H9 (cell line): ENCODE measurements around the gene CAPN9. TPM values are rescaled to one million over a fixed set of nuclear protein-coding genes. Genes with fewer than 3 reads are reported as not detected.

Experiments used
- DNase-seq: peaks from one replicate; pipeline ENCODE4 v3.0.0-alpha.2; 2017
- H2AFZ ChIP-seq: one replicate; pipeline ENCODE4 v1.6.1; 2013; ENCODE audit warnings: mild to moderate bottlenecking, low read length, control low read depth, moderate library complexity
- H2AK5ac ChIP-seq: 2 replicates; pipeline ENCODE4 v1.6.1; 2013; ENCODE audit warnings: low read length, control low read depth, mixed read lengths; ENCODE audit not compliant: insufficient read length
- H2BK120ac ChIP-seq: one replicate; pipeline ENCODE4 v1.6.1; 2013; ENCODE audit warnings: low read depth, mild to moderate bottlenecking, low read length, control low read depth, inconsistent platforms; ENCODE audit not compliant: poor library complexity, severe bottlenecking
- H2BK12ac ChIP-seq: 2 replicates; pipeline ENCODE4 v1.6.1; 2013; ENCODE audit warnings: low read length, control low read depth, mixed read lengths, low read depth; ENCODE audit not compliant: insufficient read length
- H2BK15ac ChIP-seq: 2 replicates; pipeline ENCODE4 v1.6.1; 2013; ENCODE audit warnings: low read depth, low read length, control low read depth
- H2BK20ac ChIP-seq: one replicate; pipeline ENCODE4 v1.6.1; 2013; ENCODE audit warnings: low read depth, mild to moderate bottlenecking, low read length, control low read depth, inconsistent platforms; ENCODE audit not compliant: poor library complexity, severe bottlenecking
- H2BK5ac ChIP-seq: 2 replicates; pipeline ENCODE4 v1.6.1; 2013; ENCODE audit warnings: low read length, control low read depth, mixed read lengths; ENCODE audit not compliant: insufficient read length
- H3K14ac ChIP-seq: 2 replicates; pipeline ENCODE4 v1.6.1; 2013; ENCODE audit warnings: low read length, control low read depth; ENCODE audit not compliant: insufficient read depth
- H3K18ac ChIP-seq: 2 replicates; pipeline ENCODE4 v1.6.1; 2013; ENCODE audit warnings: low read depth, mild to moderate bottlenecking, mixed read lengths, low read length, control low read depth; ENCODE audit not compliant: insufficient read length
- H3K23ac ChIP-seq: 2 replicates; pipeline ENCODE4 v1.6.1; 2013; ENCODE audit warnings: low read length, control low read depth, mixed read lengths, low read depth; ENCODE audit not compliant: insufficient read length
- H3K23me2 ChIP-seq: 2 replicates; pipeline ENCODE4 v1.6.1; 2013; ENCODE audit warnings: low read depth, mild to moderate bottlenecking, mixed read lengths, low read length, control low read depth; ENCODE audit not compliant: insufficient read length, poor library complexity, severe bottlenecking
- H3K27ac ChIP-seq: 2 replicates; pipeline ENCODE4 v1.5.1; 2013; ENCODE audit warnings: low read length, control low read depth, mixed read lengths, low read depth; ENCODE audit not compliant: insufficient read length
- H3K27me3 ChIP-seq: 2 replicates; pipeline ENCODE4 v1.6.1; 2013; ENCODE audit warnings: low read length, control low read depth, inconsistent platforms; ENCODE audit not compliant: insufficient read depth
- H3K4ac ChIP-seq: 2 replicates; pipeline ENCODE4 v1.6.1; 2013; ENCODE audit warnings: low read depth, mild to moderate bottlenecking, control low read depth, inconsistent platforms, low read length, moderate library complexity
- H3K4me1 ChIP-seq: 2 replicates; pipeline ENCODE4 v1.6.1; 2013; ENCODE audit warnings: low read length, control low read depth, inconsistent platforms; ENCODE audit not compliant: insufficient read depth
- H3K4me2 ChIP-seq: 2 replicates; pipeline ENCODE4 v1.6.1; 2013; ENCODE audit warnings: low read length, control low read depth, mixed read lengths; ENCODE audit not compliant: insufficient read length, insufficient read depth
- H3K56ac ChIP-seq: 2 replicates; pipeline ENCODE4 v1.6.1; 2013; ENCODE audit warnings: low read depth, mild to moderate bottlenecking, mixed read lengths, low read length, control low read depth; ENCODE audit not compliant: insufficient read length
- H3K79me1 ChIP-seq: 2 replicates; pipeline ENCODE4 v1.6.1; 2013; ENCODE audit warnings: low read depth, mild to moderate bottlenecking, moderate library complexity, low read length, control low read depth, inconsistent platforms; ENCODE audit not compliant: insufficient read depth, poor library complexity, severe bottlenecking
- H3K79me2 ChIP-seq: 2 replicates; pipeline ENCODE4 v1.6.1; 2013; ENCODE audit warnings: low read length, control low read depth, inconsistent platforms; ENCODE audit not compliant: insufficient read depth
- H3K9ac ChIP-seq: 2 replicates; pipeline ENCODE4 v1.6.1; 2013; ENCODE audit warnings: low read length, control low read depth, mixed read lengths; ENCODE audit not compliant: insufficient read length; ENCODE audit errors: extremely low read depth
- H3K9me3 ChIP-seq: one replicate; pipeline ENCODE4 v1.6.1; 2013; ENCODE audit warnings: low read depth, low read length, inconsistent platforms; ENCODE audit not compliant: control insufficient read depth
- H3T11ph ChIP-seq: one replicate; pipeline ENCODE4 v1.6.1; 2013; ENCODE audit warnings: mild to moderate bottlenecking, low read length, control low read depth, inconsistent platforms
- H4K20me1 ChIP-seq: one replicate; pipeline ENCODE4 v1.6.1; 2013; ENCODE audit not compliant: control insufficient read depth, insufficient read length, insufficient read depth
- H4K5ac ChIP-seq: 2 replicates; pipeline ENCODE4 v1.6.1; 2013; ENCODE audit warnings: low read depth, mild to moderate bottlenecking, mixed read lengths, low read length, control low read depth; ENCODE audit not compliant: insufficient read length
- H4K8ac ChIP-seq: replicated peaks from 2 replicates; pipeline ENCODE4 v1.6.1; 2013; ENCODE audit warnings: low read length, control low read depth, mixed read lengths, low read depth; ENCODE audit not compliant: insufficient read length
- H4K91ac ChIP-seq: 2 replicates; pipeline ENCODE4 v1.6.1; 2013; ENCODE audit warnings: low read depth, mild to moderate bottlenecking, moderate library complexity, mixed read lengths, low read length, control low read depth; ENCODE audit not compliant: insufficient read length
- H3K27ac Mint-ChIP-seq, 3 experiments: 2 replicates in 2 of 3; 3 replicates in 1 of 3; pipeline ENCODE4 v1.8.0; 2020 to 2021; ENCODE audit warnings: mixed read lengths in 3 of 3, mild to moderate bottlenecking in 1 of 3, moderate library complexity in 1 of 3
- H3K27me3 Mint-ChIP-seq: 2 replicates; pipeline ENCODE4 v1.8.0; 2021; ENCODE audit warnings: low read depth, mild to moderate bottlenecking, moderate library complexity, mixed read lengths
- H3K36me3 Mint-ChIP-seq, 3 experiments: 2 replicates in 2 of 3; 3 replicates in 1 of 3; pipeline ENCODE4 v1.8.0; 2020 to 2021; ENCODE audit warnings: low read depth in 3 of 3, mixed read lengths in 3 of 3; ENCODE audit not compliant: insufficient read depth in 1 of 3
- H3K4me1 Mint-ChIP-seq, 2 experiments: 2 replicates each; pipeline ENCODE4 v1.8.0; 2020; ENCODE audit warnings: mixed read lengths in 2 of 2
- H3K4me3 Mint-ChIP-seq, 2 experiments: 2 replicates in 1 of 2; 3 replicates in 1 of 2; pipeline ENCODE4 v1.8.0; 2020 to 2021; ENCODE audit warnings: mild to moderate bottlenecking in 2 of 2, mixed read lengths in 2 of 2, moderate library complexity in 1 of 2
- H3K9me3 Mint-ChIP-seq, 2 experiments: 2 replicates in 1 of 2; 3 replicates in 1 of 2; pipeline ENCODE4 v1.8.0; 2020; ENCODE audit warnings: mild to moderate bottlenecking in 2 of 2, mixed read lengths in 2 of 2, moderate library complexity in 1 of 2
- WGBS: extraction: QIAGEN DNeasy Blood & Tissue Kit; methylation state at CpG from one replicate; pipeline ENCODE4 v1.1.7; 2013; ENCODE audit warnings: missing lambda C conversion rate, low lambda C conversion rate, mixed read lengths; ENCODE audit not compliant: insufficient read length; ENCODE audit errors: extremely low coverage; 5-methylcytosine and 5-hydroxymethylcytosine counted together
- total RNA-seq: library from RNA; stranded (reverse); gene quantifications from 2 replicates; pipeline ENCODE4 v1.2.1, GENCODE V29; 2021
- TF ChIP-seq, protein P1 (sequence below): fragments of 200-600 bp; sonication (generic); conservative IDR thresholded peaks from 3 replicates; pipeline ENCODE4 v1.8.0; 2021; ENCODE audit warnings: antibody characterized with exemption, mild to moderate bottlenecking

The CAPN9 gene
- total RNA-seq, 1 experiment from 2014 or later: 0.22 TPM

DNA sequence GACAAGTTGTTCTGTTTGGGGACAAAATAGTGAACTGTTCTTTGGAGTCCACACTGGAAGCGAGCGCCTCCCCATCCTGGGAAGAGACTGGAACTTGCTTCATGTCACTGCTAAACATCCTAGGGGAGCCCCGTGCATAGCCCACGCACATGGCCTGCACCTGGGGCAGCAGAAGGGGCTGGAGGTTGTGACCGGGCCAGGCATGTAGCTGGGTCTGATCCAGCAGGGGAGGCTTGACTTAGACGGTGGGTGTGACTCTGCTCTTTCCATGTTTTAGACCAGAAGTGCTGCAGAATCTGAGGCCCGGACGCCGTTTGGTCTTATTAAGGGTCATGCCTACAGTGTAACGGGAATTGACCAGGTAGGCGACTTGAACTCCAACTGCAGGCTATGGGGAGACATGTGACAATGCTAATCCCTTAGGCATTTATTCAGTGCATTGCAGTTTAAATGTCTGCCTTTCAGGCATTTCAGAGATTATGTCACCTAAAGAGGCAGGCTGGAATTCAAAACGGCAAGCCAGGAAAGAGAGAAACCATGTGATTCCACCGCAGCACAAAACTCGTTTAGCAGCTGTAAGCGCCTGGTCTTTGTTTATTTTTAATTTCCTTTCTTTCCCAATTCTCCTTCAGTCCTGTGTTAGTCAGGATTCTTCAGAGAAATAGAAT is 21.8 kb downstream of the CAPN9 start:
- Histone ChIP-seq H3K9me3 (no peaks in the 10 kb centered on the region), H2BK5ac (no peak overlapping the region), H2BK12ac (no peak overlapping the region), H2AK5ac (no peak overlapping the region), H3K56ac (no peak overlapping the region), H3K27me3 (no peaks in the 10 kb centered on the region), H3K14ac (no peak overlapping the region; the same call in 1 of the 2 replicates), H2AFZ (no peak overlapping the region), H3K23ac (no peak overlapping the region), H4K8ac (no peak overlapping the region), H3K4me2 (no peak overlapping the region), H4K91ac (no peak overlapping the region), H3K79me2 (no peaks in the 10 kb centered on the region), H3K23me2 (no peaks in the 10 kb centered on the region), H3T11ph (no peak overlapping the region), H3K4ac (no peak overlapping the region), H4K5ac (no peak overlapping the region), H3K4me1 (no peaks in the 10 kb centered on the region), H3K18ac (no peak overlapping the region), H3K27ac (no peak overlapping the region), H4K20me1 (no peaks in the 10 kb centered on the region), H2BK120ac (no peak overlapping the region), H3K79me1 (no peaks in the 10 kb centered on the region), H2BK20ac (no peak overlapping the region), H3K9ac (no peak overlapping the region), H2BK15ac (no peak overlapping the region)
- Mint-ChIP-seq H3K9me3 (peaks cover 5 to 6% of the 10 kb centered on the region in 2 experiments; a peak in 3 of 5 replicates), H3K27me3 (peaks cover 42% of the 10 kb centered on the region), H3K4me1 (peaks cover 4 to 13% of the 10 kb centered on the region in 2 experiments), H3K4me3 (no peak overlapping the region), H3K36me3 (no peaks in the 10 kb centered on the region), H3K27ac (no peak overlapping the region)
- no peak for DNase-seq
- no CpG with 5 or more reads among the region's 15 CpGs for WGBS
- TF ChIP-seq, protein P1, sequence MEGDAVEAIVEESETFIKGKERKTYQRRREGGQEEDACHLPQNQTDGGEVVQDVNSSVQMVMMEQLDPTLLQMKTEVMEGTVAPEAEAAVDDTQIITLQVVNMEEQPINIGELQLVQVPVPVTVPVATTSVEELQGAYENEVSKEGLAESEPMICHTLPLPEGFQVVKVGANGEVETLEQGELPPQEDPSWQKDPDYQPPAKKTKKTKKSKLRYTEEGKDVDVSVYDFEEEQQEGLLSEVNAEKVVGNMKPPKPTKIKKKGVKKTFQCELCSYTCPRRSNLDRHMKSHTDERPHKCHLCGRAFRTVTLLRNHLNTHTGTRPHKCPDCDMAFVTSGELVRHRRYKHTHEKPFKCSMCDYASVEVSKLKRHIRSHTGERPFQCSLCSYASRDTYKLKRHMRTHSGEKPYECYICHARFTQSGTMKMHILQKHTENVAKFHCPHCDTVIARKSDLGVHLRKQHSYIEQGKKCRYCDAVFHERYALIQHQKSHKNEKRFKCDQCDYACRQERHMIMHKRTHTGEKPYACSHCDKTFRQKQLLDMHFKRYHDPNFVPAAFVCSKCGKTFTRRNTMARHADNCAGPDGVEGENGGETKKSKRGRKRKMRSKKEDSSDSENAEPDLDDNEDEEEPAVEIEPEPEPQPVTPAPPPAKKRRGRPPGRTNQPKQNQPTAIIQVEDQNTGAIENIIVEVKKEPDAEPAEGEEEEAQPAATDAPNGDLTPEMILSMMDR: no peak
